Stimulated activated CD4-positive, alpha-beta T cell treated with anti-CD3 and anti-CD28 coated beads, Interleukin-4, amount 100 ng/mL, for 48 hours (primary cell): ENCODE measurements around the gene SUCLG2.

Experiments used
- DNase-seq, 2 donors: peaks; one replicate each; pipeline ENCODE4 v3.0.0-alpha.2; 2020; ENCODE audit warnings: low read depth in 2 of 2

SUCLG2 gene, protein sequence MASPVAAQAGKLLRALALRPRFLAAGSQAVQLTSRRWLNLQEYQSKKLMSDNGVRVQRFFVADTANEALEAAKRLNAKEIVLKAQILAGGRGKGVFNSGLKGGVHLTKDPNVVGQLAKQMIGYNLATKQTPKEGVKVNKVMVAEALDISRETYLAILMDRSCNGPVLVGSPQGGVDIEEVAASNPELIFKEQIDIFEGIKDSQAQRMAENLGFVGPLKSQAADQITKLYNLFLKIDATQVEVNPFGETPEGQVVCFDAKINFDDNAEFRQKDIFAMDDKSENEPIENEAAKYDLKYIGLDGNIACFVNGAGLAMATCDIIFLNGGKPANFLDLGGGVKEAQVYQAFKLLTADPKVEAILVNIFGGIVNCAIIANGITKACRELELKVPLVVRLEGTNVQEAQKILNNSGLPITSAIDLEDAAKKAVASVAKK

DNA sequence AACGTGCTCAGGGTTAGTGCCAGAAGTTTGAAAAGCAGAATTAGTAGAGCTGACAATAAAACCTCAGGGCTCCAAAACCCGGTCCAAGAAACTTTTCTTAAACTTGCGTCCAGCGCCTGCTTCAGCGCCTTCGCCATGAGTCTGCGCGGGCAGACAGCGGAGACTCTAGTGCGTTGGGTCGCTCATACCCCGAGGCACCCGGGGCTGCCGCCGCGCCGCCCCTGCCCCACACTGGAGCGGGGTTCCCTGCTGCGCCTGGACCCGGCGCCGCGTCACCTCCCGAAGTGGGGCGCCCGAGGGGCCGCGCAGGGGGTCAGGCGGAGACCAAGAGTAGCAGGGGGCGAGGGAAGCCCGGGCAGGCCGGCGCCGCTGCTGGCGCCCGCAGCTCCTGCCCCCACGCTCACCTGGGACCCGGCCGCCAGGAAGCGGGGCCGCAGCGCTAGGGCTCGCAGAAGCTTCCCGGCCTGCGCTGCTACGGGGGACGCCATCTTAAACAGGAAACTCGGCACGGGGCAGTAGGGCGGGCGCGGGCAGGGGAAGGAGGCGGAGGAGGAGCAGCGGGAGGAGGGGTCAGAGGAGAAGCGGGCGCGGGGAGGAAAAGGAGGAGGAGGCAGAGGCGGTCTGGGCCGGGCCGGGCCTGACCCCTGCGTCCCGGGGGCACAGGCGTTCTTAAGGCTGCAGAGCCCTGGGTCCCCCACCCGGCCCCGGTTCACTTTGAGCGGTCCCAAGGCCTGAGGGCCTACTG is at the start of gene SUCLG2:
SUCLG2 (minus strand) TSS at position 514 of the 745 bp plus-strand sequence; CDS start at position 488, 26 bp downstream.
- DNase-seq = peak; percentile 74 to 77

DNA sequence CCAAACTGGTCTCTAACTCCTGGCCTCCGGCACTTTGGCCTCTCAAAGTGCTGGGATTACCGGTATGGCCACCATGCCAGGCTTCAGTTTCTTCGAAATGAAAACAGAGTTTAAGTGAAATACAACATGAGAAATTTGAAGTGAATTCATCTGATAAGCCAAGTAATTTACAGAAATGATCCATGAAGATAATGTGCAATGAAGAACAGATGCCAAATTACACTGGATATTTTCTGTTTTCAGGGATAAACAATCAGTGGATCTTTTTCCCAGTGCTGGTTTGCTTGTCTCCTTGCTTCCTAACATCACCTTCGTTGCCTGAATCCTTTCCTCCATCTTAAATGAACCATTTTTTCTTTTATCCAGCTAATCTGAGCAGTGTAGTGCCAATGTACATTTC is 46.2 kb upstream of the SUCLG2 start:
- no peak for DNase-seq

DNA sequence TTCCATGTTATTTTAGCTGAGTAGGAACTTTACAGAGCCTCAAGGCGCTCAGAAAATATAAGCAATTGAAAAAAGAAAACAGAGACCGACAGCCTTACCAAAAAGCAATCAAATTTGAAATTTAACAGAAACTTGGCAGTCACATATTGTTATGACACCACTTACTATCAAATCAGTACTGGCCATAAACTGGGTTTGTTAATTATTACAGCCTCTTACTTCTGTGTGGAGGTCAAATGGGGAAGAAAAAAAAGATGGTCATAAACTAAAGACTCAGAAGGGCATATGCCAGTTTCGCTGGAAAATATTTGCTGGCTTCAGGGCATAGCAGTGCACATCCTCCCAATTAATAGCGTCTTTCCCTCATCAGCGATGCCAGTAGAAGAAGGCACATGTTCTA is 45.5 kb upstream of the SUCLG2 start:
- DNase-seq = no peak

DNA sequence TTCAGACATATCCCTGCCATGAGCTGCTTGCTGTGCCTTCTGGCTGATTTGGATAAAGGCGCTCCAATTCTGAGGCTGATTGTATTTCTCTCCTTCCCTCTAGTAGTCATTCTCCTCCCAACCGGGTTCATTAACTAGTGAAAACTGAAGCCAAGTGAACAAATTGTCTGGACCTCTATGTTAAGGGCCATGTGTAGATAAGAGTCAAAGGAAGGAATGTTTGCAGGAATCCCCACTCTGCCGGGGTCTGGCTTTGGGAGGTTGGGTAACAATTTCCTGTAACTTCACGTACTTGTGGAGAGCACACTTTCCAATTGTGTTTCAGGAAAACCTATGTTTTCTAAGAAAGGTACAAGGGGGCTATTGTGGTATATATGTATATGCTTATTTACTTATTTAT is 38.2 kb upstream of the SUCLG2 start:
- DNase-seq = no peak

DNA sequence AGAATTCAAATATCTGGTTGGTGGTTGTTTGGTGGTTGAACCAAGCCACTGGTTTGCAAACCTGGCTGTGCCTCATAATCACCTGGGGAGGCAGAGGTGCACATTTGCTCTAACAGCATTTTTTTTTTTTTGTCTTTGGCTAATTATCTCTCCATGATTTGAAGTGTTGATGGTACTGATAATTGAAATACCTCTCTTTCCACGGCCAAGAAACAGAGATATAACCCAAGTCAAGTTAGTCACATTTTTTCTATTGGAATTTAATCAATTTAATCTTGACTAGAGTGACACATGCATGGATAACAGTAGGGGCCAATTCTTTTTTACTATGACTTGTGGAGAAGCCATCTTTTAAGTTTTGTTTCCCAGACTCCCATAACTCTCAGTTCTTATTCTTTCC is 37.5 kb upstream of the SUCLG2 start:
- DNase-seq = no peak

DNA sequence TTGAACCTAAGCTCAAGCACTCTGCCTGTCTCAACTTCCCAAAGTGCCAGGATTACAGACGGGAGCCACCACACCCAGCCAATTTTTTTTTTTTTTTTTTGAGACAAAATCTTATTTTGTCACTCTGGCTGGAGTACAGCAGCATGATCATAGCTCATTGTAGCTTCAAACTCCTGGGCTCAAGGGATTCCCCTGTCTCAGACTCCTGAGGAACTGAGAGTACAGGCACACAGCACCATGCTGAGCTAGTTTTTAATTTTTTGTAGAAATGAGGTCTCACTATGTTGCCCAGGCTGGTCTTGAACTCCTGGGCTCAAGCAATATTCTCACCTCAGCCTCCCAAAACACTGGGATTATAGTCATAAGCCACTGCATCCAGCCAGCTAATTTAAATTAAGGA is 36.8 kb upstream of the SUCLG2 start:
- no peak for DNase-seq

DNA sequence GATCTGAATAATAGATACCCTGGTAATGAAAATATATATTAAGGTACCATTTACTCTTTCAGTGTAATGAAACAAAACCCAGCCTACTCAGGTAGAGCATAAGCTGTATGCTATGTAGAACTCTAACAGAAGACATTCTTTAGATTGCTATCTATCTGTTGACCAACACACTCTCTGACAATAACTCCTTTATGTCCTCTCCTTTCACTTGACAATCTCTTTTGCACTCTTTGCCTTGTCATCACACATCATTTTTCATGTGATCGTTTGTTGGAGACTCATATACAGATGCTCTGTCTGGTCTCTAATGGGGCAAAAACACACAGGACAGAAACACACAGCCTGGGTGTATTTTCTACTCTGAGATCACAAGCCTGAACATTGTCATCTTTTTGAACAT is 35.4 kb upstream of the SUCLG2 start:
- no peak for DNase-seq

DNA sequence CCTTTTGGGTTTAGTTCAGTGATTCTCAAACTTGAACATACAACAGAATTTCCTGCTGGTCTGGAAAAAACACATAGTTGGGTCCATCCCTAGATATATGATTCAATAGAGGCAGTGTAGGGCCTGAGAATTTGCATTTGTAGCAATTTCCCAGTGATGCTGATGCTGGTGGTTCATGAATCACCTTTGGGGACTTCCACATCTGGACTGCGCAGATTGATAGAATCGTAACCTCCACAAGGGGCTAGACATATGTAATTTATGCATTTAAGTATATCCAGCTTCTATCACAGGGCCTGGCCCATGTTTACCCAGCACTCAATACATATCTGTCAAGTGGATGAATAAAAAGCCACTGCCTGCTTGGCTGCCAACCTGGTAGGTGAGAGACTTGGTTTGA is 33.8 kb upstream of the SUCLG2 start:
- no peak for DNase-seq

DNA sequence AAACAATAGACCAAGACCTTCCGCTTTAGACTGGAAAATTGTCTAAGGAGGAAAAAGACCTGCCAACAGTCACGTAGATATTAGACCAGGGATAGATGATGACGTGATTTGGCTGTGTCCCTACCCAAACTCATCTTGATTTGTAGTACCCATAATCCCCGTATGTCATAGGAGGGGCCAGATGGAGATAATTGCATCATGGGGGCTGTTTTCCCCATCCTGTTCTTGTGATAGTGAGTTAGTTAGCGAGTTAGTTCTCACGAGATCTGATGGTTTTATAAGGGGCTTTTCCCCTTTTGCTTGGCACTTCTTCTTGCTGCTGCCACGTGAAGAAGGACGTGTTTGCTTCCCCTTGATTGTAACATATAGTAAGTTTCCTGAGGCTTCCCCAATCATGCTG is 31.7 kb upstream of the SUCLG2 start:
- DNase-seq = no peak

DNA sequence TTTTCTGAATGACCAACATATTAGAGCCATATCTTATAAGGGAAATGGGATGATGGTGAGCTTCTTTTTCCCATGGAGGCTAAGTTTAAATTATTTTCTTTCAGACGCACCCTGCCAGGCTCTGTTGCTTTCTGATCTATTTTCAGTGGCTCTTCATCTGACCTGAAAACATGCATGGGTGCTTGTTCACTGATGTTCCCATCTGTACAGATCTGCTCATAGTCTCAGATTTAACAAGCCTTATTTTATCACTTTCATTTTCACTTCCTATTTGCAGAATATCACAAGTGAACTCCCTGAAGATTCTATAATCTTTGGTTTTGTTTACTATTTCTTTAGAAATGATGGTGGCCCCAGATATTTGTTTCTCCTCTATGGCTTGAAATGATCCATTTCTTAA is 31.1 kb upstream of the SUCLG2 start:
- no peak for DNase-seq

DNA sequence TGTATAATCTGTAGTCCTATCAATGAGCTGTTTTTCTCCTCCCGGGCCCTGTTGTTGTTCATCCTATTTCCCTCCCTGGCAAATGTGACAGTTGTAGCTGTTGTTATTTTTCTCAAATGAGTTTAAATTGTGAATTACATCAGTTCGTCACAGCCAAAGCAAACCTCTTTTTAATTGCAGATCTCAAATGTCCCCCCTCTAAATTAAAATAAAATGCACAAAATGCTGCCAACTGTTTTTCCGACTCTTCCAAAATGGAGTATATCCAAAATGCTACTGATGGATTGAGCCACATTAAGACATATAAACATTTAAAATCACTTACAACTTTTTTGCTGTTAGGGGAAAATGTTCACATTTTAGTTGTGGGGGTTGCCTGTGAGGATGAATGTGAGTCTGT is 29.8 kb upstream of the SUCLG2 start:
- DNase-seq = no peak

DNA sequence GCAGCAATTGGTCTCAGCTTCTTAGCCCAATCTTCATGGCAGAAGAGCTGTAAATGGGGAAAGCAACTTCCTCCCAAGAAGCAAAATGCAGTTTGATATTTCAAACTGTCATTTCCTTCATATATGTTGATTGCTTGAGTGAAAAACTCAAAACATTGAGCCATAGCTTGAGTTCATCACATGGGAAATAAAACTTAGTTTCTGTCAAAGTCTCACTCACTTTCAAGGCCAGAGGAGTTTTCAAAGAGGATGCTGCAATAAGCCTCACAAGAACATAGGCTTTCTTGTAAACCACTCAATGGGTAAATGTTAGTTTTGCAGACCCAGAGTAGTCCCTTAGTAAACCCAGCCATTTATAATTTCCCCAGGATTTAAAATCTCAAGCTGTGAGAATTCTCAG is 29.1 kb upstream of the SUCLG2 start:
- no peak for DNase-seq

DNA sequence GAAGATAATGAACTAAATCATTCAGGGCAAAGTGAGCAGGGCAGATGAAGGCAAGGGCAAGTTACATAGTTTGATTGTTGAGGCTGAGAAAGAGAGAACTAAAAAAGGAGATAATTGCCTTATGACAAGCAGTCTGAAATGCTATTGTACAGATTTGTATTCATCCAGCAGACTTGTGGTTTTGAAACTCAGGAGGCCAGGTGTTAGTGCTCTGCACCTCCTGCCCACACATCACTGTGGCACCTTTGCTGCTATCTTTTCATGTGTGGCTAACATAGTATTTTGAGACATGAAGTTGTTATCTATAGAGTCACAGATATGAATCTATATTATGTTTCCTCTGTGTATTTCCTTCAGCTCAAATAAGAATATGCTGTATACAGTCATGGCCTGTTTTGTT is 24.3 kb upstream of the SUCLG2 start:
- no peak for DNase-seq

DNA sequence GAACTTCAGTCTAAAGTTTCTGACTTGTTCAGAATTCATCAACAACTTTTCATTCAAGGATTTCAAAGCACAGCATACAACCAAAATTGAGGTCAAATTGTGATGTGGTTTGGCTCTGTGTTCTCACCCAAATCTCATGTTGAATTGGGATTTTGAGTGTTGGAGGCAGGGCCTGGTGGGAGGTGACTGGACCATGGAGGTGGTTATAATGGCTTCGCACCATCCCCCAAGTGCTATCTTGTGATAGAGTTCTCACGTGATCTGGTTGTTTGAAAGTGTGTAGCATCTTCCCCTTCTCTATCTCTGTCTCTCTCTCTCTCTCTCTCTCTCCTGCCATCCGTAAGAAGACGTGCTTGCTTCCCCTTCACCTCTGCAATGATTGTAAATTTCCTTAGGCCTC is 19.6 kb upstream of the SUCLG2 start:
- no peak for DNase-seq

DNA sequence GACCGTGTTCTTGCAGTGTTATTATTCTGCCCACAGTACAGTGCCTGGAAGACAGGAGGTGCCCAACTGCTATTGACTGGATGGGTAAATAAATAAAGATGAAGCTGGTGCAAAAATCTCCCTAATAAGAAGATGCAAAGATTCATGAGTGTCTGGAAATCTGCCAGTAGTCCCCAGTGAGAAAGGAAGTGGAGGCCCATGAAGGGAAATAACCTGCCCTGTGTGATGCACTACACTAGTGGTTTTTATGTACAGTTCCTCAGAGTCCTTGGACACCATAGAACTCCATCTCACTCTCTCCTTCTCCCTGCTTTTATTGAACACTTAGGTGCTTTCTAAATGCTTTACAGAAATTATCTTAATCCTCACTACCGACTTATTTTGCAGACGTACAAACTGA is 8.3 kb upstream of the SUCLG2 start:
- no peak for DNase-seq

DNA sequence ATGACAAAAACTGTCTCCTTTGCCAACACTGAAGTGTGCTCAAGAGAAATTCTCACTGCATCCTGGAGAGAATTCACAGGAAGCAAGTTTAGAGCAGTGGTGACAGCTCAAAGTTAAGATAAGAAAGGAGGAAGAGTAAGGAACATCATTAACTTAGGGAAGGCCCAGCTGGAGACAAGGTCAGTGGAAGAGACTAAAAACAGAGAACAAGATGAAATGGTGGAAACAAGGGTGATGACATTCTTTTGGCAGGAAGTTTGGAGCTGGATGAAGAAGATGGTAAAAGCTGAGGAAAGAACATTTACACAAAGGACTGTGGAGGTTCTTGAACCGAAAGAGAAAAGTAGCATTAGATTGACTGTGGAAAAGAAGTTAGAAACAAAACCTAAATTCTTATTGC is 6.7 kb upstream of the SUCLG2 start:
- no peak for DNase-seq

DNA sequence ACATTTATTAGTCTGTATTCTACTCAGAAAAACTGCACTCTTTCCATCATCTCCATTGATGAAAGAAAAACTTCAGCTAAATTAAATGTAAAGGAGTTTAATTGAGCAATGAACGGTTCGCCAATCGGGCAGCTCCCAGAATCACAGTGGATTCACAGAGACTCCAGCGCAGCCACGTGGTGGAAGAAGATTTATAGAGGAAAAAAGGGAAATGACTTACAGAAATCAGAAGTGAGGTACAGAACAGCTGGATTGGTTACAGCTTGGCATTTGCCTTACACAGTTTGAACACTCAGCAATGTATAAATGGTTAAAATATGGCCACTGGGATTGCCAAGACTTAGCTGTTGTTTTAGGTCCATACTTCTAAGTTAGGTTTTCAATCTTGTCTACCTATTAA is 2.8 kb upstream of the SUCLG2 start:
- DNase-seq = no peak

DNA sequence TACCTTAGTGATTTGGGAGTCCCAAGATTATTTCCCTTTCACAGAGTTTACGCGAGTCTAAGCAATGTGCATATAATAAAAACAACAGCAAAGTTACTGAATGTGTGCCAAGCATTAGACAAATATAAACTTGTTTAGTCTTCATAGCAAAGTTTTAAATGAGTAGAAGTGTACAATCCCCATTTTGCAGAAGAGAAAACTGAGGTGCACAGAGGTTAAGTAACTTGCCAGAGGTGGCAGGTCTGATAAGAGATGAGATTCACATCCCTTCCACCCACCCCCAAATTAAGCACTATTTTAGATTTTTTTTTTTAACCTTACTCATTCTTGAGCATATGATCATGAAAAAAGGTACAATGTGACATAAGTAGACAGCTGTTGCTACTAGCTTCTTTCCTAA is 2.2 kb upstream of the SUCLG2 start:
- DNase-seq = no peak

DNA sequence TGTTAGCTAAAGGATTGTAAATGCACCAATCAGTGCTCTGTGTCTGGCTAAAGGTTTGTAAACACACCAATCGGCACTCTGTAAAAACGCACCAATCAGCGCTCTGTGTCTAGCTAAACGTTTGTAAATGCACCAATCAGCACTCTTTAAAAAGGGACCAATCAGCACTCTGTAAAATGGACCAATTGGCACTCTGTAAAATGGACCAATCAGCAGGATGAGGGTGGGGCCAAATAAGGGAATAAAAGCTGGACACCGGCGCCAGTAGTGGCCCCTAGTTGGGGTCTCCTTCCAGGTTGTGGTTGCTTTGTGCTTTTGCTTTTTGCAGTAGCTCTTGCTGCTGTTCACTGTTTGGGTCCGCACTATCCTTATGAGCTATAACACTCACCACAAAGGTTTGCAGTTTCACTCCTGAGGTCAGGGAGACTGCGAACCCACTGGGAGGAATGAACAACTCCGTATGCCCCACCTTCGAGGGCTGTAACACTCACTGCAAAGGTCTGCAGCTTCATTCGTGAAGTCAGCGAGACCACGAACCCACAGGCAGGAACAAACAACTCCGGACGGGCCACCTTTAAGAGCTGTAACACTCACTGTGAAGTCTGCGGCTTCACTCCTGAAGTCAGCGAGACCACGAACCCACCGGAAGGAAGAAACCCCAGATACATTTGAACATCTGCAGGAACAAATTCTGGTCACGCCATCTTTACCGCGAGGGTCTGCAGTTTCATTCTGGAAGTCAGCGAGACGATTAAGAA is 1.1 kb upstream of the SUCLG2 start:
- DNase-seq = peak; percentile 47 to 69

DNA sequence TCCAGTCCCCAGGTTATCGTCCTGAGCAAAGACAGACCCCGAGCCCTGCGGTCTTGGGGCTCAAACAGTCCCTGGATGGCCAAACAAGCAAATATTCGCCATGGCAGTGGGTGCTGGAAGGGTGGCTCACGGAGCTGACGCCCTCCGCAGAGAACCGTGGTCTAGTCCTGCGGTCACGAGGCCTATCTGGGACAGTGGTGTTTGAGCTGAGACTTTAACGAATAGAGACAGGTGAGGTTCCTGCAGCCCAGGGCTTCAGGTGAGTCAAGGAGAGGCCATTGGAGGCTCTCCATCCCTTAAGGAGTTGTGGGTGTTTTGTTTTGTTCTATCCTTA is 399 bp upstream of the SUCLG2 start:
- no peak for DNase-seq

DNA sequence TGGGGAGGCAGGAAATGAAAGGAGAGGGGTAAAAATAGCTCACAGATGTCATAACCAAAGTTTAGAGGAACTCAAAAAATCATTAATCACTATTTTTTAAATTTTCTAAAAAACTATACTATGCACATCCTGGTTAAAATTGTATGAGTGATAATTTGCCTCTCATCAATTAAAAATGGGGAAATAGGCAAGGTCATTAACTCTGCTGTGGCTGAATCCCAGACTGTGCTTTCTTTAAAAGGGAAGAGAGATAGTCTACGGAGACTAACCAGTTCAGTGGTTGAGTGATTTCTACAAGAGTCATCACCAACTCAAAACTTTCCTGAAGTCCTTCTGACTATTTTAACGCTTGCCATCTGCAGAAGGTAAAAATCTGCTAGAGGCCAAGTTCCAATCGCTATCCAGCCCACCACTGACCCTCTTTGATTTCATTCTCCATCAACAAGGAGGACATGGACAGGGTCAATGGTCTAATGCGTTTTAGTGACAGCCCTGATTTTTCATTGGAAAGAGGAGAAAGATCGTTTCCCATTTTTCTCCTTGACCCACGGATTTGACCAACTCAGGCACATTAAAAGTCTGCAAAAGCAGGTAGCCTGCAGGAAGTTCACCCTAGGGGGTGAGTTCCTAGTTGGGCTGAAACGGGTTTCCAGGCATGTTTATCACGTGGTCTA is 850 bp downstream of the SUCLG2 start:
- DNase-seq = no peak

DNA sequence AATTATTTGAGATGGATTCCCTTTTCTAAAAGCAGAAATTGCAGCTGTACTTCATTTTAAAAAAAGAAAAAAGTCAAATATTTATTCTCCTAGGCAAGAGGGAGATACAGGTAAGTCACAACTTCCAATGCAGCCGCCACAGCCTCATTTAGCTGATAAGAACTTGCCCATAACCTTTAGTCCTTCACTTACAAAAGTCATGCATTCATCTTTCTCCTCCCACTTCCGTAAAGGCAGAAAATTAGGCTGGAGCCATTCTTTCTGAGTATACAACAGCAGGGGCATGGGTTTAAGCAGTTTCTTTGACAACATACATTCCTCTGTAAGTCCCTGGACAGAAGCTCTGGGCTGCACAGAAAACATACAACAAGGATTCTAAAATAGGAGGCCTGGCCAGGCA is 4.3 kb downstream of the SUCLG2 start:
- no peak for DNase-seq
